ENCODE data around the gene DOCK10.
A peak's percentile ranks its signal among the peaks of the same experiment; 100 is the strongest.

Gene DOCK10

DNA sequence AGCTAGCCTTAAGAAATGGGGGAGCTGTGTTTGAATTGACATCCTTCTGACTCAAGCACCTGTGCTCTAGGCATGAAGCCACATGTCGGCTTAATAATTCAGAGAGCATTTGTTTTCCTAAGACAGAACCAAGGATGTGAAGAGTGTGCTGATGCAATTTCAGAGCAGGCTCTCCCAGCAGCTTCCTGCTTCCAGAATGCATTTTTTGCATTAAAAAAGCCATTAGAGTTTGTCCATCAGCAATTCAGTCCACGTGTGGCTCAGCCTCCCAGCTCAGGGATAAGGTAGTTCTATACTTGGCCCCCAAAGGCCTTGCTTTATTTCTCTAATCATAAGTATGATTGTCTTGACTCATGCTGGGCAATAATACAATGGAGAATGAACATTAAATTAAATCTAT is 37.7 kb downstream of the DOCK10 start:
- no peak overlapping the region for H2AFZ ChIP-seq (ENCODE audit: low read length)
- no peak overlapping the region for H3K4me2 ChIP-seq (ENCODE audit: insufficient read depth, low read length, poor library complexity, severe bottlenecking)

DNA sequence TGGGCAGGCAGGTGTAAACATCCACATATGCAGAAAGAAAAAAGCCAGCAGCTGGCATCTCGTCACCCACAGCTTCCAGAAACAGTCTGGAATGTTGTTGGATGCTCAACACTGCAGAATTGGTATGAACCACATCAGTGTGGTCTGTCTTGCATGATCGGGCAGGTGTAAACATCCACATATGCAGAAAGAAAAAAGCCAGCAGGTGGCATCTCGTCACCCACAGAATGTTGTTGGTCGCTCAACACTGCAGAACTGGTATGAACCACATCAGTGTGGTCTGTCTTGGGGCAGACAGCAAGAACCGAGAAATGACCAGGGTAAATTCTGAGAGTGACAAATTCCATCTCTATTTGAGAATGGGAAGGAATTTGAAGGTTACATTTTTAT is 39.6 kb downstream of the DOCK10 start:
- Histone ChIP-seq H3K27ac (replicated peaks; ENCODE audit: low read length) (no peak overlapping the region), H2BK15ac (ENCODE audit: low read length) (no peak overlapping the region), H2BK120ac (ENCODE audit: low read depth, low read length) (no peak overlapping the region), H3K9me3 (replicated peaks in 1 of 2; ENCODE audit: control insufficient read depth in 2 of 2, insufficient read depth in 1 of 2, low read depth in 1 of 2, low read length in 2 of 2) (no peaks in the 10 kb centered on the region), H3K4me3 (ENCODE audit: low read length in 2 of 2) (no peak overlapping the region), H3K9ac (ENCODE audit: low read depth, low read length, poor library complexity) (no peak overlapping the region), H2AFZ (ENCODE audit: low read length) (no peak overlapping the region), H4K8ac (ENCODE audit: low read depth, low read length) (no peak overlapping the region), H2BK12ac (ENCODE audit: low read length) (no peak overlapping the region), H2BK5ac (ENCODE audit: low read length) (no peak overlapping the region), H2AK5ac (ENCODE audit: low read depth, low read length) (no peak overlapping the region), H3K23ac (ENCODE audit: low read depth, low read length, poor library complexity) (no peak overlapping the region), H3K4me1 (ENCODE audit: control insufficient read depth in 2 of 2, insufficient read depth in 1 of 2, low read depth in 1 of 2, low read length in 2 of 2) (peaks cover 2 to 4% of the 10 kb centered on the region in 2 donors), H3K4ac (ENCODE audit: low read length) (no peak overlapping the region), H3K79me1 (ENCODE audit: low read depth, low read length) (no peaks in the 10 kb centered on the region), H3K27me3 (ENCODE audit: control insufficient read depth in 3 of 3, insufficient read depth in 3 of 3, low read depth in 1 of 3, low read length in 3 of 3) (no peaks in the 10 kb centered on the region), H3K4me2 (ENCODE audit: insufficient read depth, low read length, poor library complexity, severe bottlenecking) (no peak overlapping the region), H4K91ac (ENCODE audit: low read depth, low read length, poor library complexity) (no peak overlapping the region), H3K18ac (ENCODE audit: low read length) (no peak overlapping the region), H3K36me3 (replicated peaks in 1 of 2; ENCODE audit: control insufficient read depth in 2 of 2, insufficient read depth in 2 of 2, low read length in 2 of 2) (no peaks in the 10 kb centered on the region), H3K14ac (ENCODE audit: low read length) (no peak overlapping the region)
- WGBS, 2 donors (ENCODE audit: extremely low coverage in 2 of 2, insufficient read length in 2 of 2, insufficient replicate concordance in 1 of 2) = no CpG with 5 or more reads among the region's 5 CpGs
- no peak for DNase-seq (ENCODE audit: low spot score)

More for the DNA sequence above, 37.7 kb downstream of the DOCK10 start:
- no peak overlapping the region for H2BK120ac ChIP-seq (ENCODE audit: low read depth, low read length)
- no peak overlapping the region for H3K9ac ChIP-seq (ENCODE audit: low read depth, low read length, poor library complexity)
- no peak overlapping the region for H3K4me3 ChIP-seq (ENCODE audit: low read length in 2 of 2)
- H2AK5ac ChIP-seq (ENCODE audit: low read depth, low read length) = no peak overlapping the region
- H3K4ac ChIP-seq (ENCODE audit: low read length) = no peak overlapping the region
- H4K91ac ChIP-seq (ENCODE audit: low read depth, low read length, poor library complexity) = no peak overlapping the region
- H4K8ac ChIP-seq (ENCODE audit: low read depth, low read length) = no peak overlapping the region
- no peaks in the 10 kb centered on the region for H3K36me3 ChIP-seq (replicated peaks in 1 of 2; ENCODE audit: control insufficient read depth in 2 of 2, insufficient read depth in 2 of 2, low read length in 2 of 2)
- no peaks in the 10 kb centered on the region for H3K9me3 ChIP-seq (replicated peaks in 1 of 2; ENCODE audit: control insufficient read depth in 2 of 2, insufficient read depth in 1 of 2, low read depth in 1 of 2, low read length in 2 of 2)
- H3K18ac ChIP-seq (ENCODE audit: low read length) = no peak overlapping the region
- no peak for DNase-seq (ENCODE audit: low spot score)
- H3K27ac ChIP-seq (replicated peaks; ENCODE audit: low read length) = no peak overlapping the region
- H2BK12ac ChIP-seq (ENCODE audit: low read length) = no peak overlapping the region
- no peaks in the 10 kb centered on the region for H3K27me3 ChIP-seq (ENCODE audit: control insufficient read depth in 3 of 3, insufficient read depth in 3 of 3, low read depth in 1 of 3, low read length in 3 of 3)
- peaks cover 2% of the 10 kb centered on the region in 2 donors for H3K4me1 ChIP-seq (ENCODE audit: control insufficient read depth in 2 of 2, insufficient read depth in 1 of 2, low read depth in 1 of 2, low read length in 2 of 2)
- H3K23ac ChIP-seq (ENCODE audit: low read depth, low read length, poor library complexity) = no peak overlapping the region
- H3K79me1 ChIP-seq (ENCODE audit: low read depth, low read length) = no peaks in the 10 kb centered on the region
- H2BK5ac ChIP-seq (ENCODE audit: low read length) = no peak overlapping the region
- no CpG with 5 or more reads among the region's 2 CpGs for WGBS, 2 donors (ENCODE audit: extremely low coverage in 2 of 2, insufficient read length in 2 of 2, insufficient replicate concordance in 1 of 2)
- no peak overlapping the region for H3K14ac ChIP-seq (ENCODE audit: low read length)
- no peak overlapping the region for H2BK15ac ChIP-seq (ENCODE audit: low read length)

DNA sequence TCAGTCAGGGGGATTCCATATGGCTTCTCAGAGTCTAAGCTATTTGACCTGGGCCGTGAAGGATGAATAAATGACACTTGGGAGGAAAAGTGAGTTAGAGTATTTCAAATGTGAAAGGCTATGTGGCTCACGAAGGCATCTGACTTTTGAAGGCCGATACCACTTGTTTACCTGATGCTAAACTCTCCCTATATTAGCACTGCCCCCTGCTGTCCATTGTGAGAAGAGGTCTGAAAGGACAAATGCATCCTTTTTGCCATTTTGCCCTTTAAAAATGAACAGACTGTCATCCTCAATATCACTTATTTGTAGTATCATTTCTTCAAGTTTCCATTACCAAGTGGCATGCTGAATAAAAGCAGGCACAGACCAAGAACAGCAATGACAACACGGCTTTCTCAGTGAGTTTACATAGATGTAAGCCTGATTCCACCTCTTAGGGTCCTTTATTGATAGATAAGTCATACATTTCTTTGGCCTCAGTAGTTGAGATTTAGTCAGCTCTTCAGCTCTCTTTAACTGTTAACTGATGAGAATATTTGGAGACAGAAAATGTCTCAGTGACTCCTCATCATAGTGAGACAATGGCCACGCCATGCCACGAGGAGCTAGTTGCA is 40.1 kb downstream of the DOCK10 start:
- Histone ChIP-seq H2AK5ac (ENCODE audit: low read depth, low read length) (no peak overlapping the region), H3K4ac (ENCODE audit: low read length) (no peak overlapping the region), H2BK120ac (ENCODE audit: low read depth, low read length) (no peak overlapping the region), H3K4me2 (ENCODE audit: insufficient read depth, low read length, poor library complexity, severe bottlenecking) (no peak overlapping the region), H3K18ac (ENCODE audit: low read length) (no peak overlapping the region), H2AFZ (ENCODE audit: low read length) (peak overlapping the region; percentile 8), H3K14ac (ENCODE audit: low read length) (no peak overlapping the region), H3K27ac (replicated peaks; ENCODE audit: low read length) (no peak overlapping the region), H3K36me3 (replicated peaks in 1 of 2; ENCODE audit: control insufficient read depth in 2 of 2, insufficient read depth in 2 of 2, low read length in 2 of 2) (no peaks in the 10 kb centered on the region), H3K4me1 (ENCODE audit: control insufficient read depth in 2 of 2, insufficient read depth in 1 of 2, low read depth in 1 of 2, low read length in 2 of 2) (peaks cover 2 to 4% of the 10 kb centered on the region in 2 donors), H3K4me3 (ENCODE audit: low read length in 2 of 2) (no peak overlapping the region), H2BK5ac (ENCODE audit: low read length) (no peak overlapping the region), H3K79me1 (ENCODE audit: low read depth, low read length) (no peaks in the 10 kb centered on the region), H3K23ac (ENCODE audit: low read depth, low read length, poor library complexity) (no peak overlapping the region), H4K8ac (ENCODE audit: low read depth, low read length) (no peak overlapping the region), H3K9ac (ENCODE audit: low read depth, low read length, poor library complexity) (no peak overlapping the region), H4K91ac (ENCODE audit: low read depth, low read length, poor library complexity) (no peak overlapping the region), H2BK15ac (ENCODE audit: low read length) (no peak overlapping the region), H3K27me3 (ENCODE audit: control insufficient read depth in 3 of 3, insufficient read depth in 3 of 3, low read depth in 1 of 3, low read length in 3 of 3) (no peaks in the 10 kb centered on the region), H3K9me3 (replicated peaks in 1 of 2; ENCODE audit: control insufficient read depth in 2 of 2, insufficient read depth in 1 of 2, low read depth in 1 of 2, low read length in 2 of 2) (no peaks in the 10 kb centered on the region), H2BK12ac (ENCODE audit: low read length) (no peak overlapping the region)
- no CpG with 5 or more reads among the region's 6 CpGs for WGBS, 2 donors (ENCODE audit: extremely low coverage in 2 of 2, insufficient read length in 2 of 2, insufficient replicate concordance in 1 of 2)
- peak; percentile 59 for DNase-seq (ENCODE audit: low spot score)

DNA sequence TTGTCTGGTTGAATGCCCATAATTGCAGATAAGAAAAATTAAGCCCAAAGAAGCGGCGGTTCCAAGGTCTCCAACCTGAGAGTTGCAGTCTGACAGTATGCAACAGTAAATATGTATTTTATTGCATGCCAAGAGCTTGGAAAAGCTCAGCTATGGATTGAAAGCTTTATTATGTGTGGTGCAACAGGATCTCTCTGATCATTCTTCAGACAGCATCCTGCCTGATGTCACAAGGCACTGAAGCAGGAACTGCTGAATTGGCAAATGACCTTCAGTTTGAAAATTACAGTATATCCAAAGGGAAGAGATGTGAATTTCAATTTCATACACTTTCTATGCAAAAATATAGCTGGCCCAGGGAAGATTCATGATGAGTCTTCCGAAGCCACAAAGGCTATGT is 42.5 kb downstream of the DOCK10 start:
- DNase-seq (ENCODE audit: low spot score) = no peak
- no peaks in the 10 kb centered on the region for H3K27me3 ChIP-seq (ENCODE audit: control insufficient read depth in 3 of 3, insufficient read depth in 3 of 3, low read depth in 1 of 3, low read length in 3 of 3)
- no peak overlapping the region for H2BK15ac ChIP-seq (ENCODE audit: low read length)

More for the DNA sequence above, 42.5 kb downstream of the DOCK10 start:
- H4K91ac ChIP-seq (ENCODE audit: low read depth, low read length, poor library complexity) = no peak overlapping the region
- no peaks in the 10 kb centered on the region for H3K36me3 ChIP-seq (replicated peaks in 1 of 2; ENCODE audit: control insufficient read depth in 2 of 2, insufficient read depth in 2 of 2, low read length in 2 of 2)
- no peak overlapping the region for H3K4ac ChIP-seq (ENCODE audit: low read length)
- no CpG with 5 or more reads among the region's 3 CpGs for WGBS, 2 donors (ENCODE audit: extremely low coverage in 2 of 2, insufficient read length in 2 of 2, insufficient replicate concordance in 1 of 2)
- H4K8ac ChIP-seq (ENCODE audit: low read depth, low read length) = no peak overlapping the region
- no peaks in the 10 kb centered on the region for H3K9me3 ChIP-seq (replicated peaks in 1 of 2; ENCODE audit: control insufficient read depth in 2 of 2, insufficient read depth in 1 of 2, low read depth in 1 of 2, low read length in 2 of 2)
- no peak overlapping the region for H2BK5ac ChIP-seq (ENCODE audit: low read length)
- H3K4me3 ChIP-seq (ENCODE audit: low read length in 2 of 2) = no peak overlapping the region
- no peak overlapping the region for H3K9ac ChIP-seq (ENCODE audit: low read depth, low read length, poor library complexity)
- H3K14ac ChIP-seq (ENCODE audit: low read length) = no peak overlapping the region
- no peak overlapping the region for H2AFZ ChIP-seq (ENCODE audit: low read length)
- no peak overlapping the region for H3K27ac ChIP-seq (replicated peaks; ENCODE audit: low read length)
- H3K4me1 ChIP-seq (ENCODE audit: control insufficient read depth in 2 of 2, insufficient read depth in 1 of 2, low read depth in 1 of 2, low read length in 2 of 2) = peaks cover 2 to 4% of the 10 kb centered on the region in 2 donors
- H3K79me1 ChIP-seq (ENCODE audit: low read depth, low read length) = no peaks in the 10 kb centered on the region
- no peak overlapping the region for H3K23ac ChIP-seq (ENCODE audit: low read depth, low read length, poor library complexity)
- H3K18ac ChIP-seq (ENCODE audit: low read length) = no peak overlapping the region
- no peak overlapping the region for H2BK12ac ChIP-seq (ENCODE audit: low read length)
- no peak overlapping the region for H3K4me2 ChIP-seq (ENCODE audit: insufficient read depth, low read length, poor library complexity, severe bottlenecking)
- no peak overlapping the region for H2BK120ac ChIP-seq (ENCODE audit: low read depth, low read length)
- H2AK5ac ChIP-seq (ENCODE audit: low read depth, low read length) = no peak overlapping the region

Measured in neuronal stem cell (in vitro differentiated cells).